SU-DHL-6 (cell line): ENCODE data around the gene KIF16B.

ENCODE experiments used
- H2AFZ ChIP-seq: fragments of 200-600 bp; sonication (generic); 2 replicates; pipeline ENCODE4 v1.6.1; 2014; ENCODE audit warnings: low read depth, mild to moderate bottlenecking, moderate library complexity, mixed read lengths, antibody characterized with exemption, low read length; ENCODE audit not compliant: severe bottlenecking
- H3F3A ChIP-seq: fragments of 200-600 bp; shearing (Covaris generic); 2 replicates; pipeline ENCODE4 v1.6.0; 2016; ENCODE audit warnings: antibody characterized with exemption, mild to moderate bottlenecking; ENCODE audit not compliant: insufficient read depth
- H3K27ac ChIP-seq: fragments of 200-600 bp; sonication (generic); 2 replicates; pipeline ENCODE4 v1.5.1; 2016; ENCODE audit warnings: low read depth, mild to moderate bottlenecking, low read length, moderate library complexity, mixed read lengths
- H3K27me3 ChIP-seq: fragments of 200-600 bp; sonication (generic), shearing (Covaris generic); 2 replicates; pipeline ENCODE4 v1.6.0; 2014; ENCODE audit warnings: mild to moderate bottlenecking, low read length
- H3K36me3 ChIP-seq: fragments of 200-600 bp; sonication (generic); 2 replicates; pipeline ENCODE4 v1.6.1; 2014; ENCODE audit warnings: mild to moderate bottlenecking, low read length, mixed read lengths
- H3K4me2 ChIP-seq: fragments of 300-600, 200-600 bp; shearing (Covaris generic), sonication (generic); 2 replicates; pipeline ENCODE4 v1.6.0; 2014; ENCODE audit warnings: low read length, low read depth, mild to moderate bottlenecking; ENCODE audit not compliant: poor library complexity, severe bottlenecking
- H3K4me3 ChIP-seq: fragments of 200-600 bp; sonication (generic); 2 replicates; pipeline ENCODE4 v1.5.1; 2014; ENCODE audit warnings: antibody characterized with exemption, low read length, mild to moderate bottlenecking, mixed read lengths; ENCODE audit not compliant: insufficient read depth, poor library complexity, severe bottlenecking
- H3K79me2 ChIP-seq: fragments of 200-600 bp; sonication (generic); 2 replicates; pipeline ENCODE4 v1.6.1; 2014; ENCODE audit warnings: mild to moderate bottlenecking, low read length, moderate library complexity; ENCODE audit not compliant: insufficient read depth
- H3K9ac ChIP-seq: fragments of 200-600 bp; sonication (generic); 2 replicates; pipeline ENCODE4 v1.7.0; 2014; ENCODE audit warnings: mild to moderate bottlenecking, low read length
- H3K9me2 ChIP-seq: fragments of 200-600 bp; sonication (generic); replicated peaks from 2 replicates; pipeline ENCODE4 v1.6.1; 2014; ENCODE audit warnings: low read length; ENCODE audit not compliant: insufficient read depth
- H3K9me3 ChIP-seq: fragments of 200-600 bp; sonication (generic); 2 replicates; pipeline ENCODE4 v1.6.1; 2014; ENCODE audit warnings: low read length, mixed read lengths; ENCODE audit not compliant: insufficient read depth
- H4K20me1 ChIP-seq: fragments of 200-600 bp; sonication (generic); 2 replicates; pipeline ENCODE4 v1.6.1; 2014; ENCODE audit warnings: low read depth, mild to moderate bottlenecking, antibody characterized with exemption, low read length, moderate library complexity, mixed read lengths
- CTCF ChIP-seq: fragments of 200-600 bp; sonication (generic); IDR thresholded peaks from one replicate; pipeline ENCODE4 v1.5.1; 2017; ENCODE audit warnings: antibody characterized with exemption, mild to moderate bottlenecking, low read length, moderate library complexity; ENCODE audit not compliant: insufficient read depth, poor library complexity, severe bottlenecking
- EZH2phosphoT487 ChIP-seq: fragments of 200-600 bp; sonication (generic), shearing (Covaris generic); conservative IDR thresholded peaks from 2 replicates; pipeline ENCODE4 v1.6.1; 2018; ENCODE audit warnings: mild to moderate bottlenecking, antibody characterized with exemption, low read length, moderate library complexity, mixed read lengths

The KIF16B gene

DNA sequence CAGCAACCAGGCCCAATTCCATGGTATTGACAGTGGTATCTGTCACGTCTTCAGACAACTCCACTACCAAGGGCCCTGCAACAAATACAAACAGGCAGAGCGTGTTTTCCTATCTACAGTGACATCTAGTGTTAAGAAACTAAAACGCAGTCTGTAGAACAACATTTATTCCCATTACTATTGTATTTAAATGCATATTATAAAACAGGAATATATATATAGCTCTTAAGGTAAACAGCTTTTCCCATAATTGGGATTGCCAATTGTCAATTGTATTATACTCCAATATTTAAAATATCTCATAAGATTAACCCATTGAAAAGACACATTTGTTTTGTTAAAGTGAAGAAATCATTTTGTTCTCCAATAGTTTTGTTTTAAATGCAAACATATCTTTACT lies 97.2 kb downstream of the KIF16B start:
- no peaks in the 10 kb centered on the region for H3K27me3 ChIP-seq
- H3K79me2 ChIP-seq, result no peaks in the 10 kb centered on the region
- no peaks in the 10 kb centered on the region for H3F3A ChIP-seq
- no peak overlapping the region for H3K9ac ChIP-seq
- peak; percentile 35 for TF ChIP-seq CTCF
- TF ChIP-seq EZH2phosphoT487, result no peak
- no peak overlapping the region for H3K4me3 ChIP-seq
- H2AFZ ChIP-seq, result no peak overlapping the region
- H3K9me2 ChIP-seq, result no peaks in the 10 kb centered on the region
- H3K36me3 ChIP-seq, result no peaks in the 10 kb centered on the region
- no peaks in the 10 kb centered on the region for H3K9me3 ChIP-seq
- H4K20me1 ChIP-seq, result no peaks in the 10 kb centered on the region
- H3K4me2 ChIP-seq, result no peak overlapping the region
- no peak overlapping the region for H3K27ac ChIP-seq

DNA sequence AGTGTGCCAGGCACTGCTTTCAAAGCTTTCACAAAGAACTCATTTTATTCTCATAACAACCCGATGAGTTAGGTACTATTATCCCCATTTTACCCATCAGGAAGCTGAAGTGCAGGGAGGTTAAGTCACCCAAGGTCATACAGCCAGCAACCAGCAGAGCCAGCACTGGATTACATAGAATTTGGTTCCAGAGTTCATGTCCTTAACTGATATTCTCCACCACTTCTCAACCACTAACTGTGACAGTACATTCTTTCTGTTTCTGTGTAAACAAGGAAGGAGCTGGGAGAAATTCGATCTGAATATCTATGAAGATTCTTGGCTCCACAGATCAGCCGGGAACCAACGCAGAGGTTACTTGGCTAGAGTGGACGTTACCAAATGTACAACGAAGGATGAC lies 98.0 kb downstream of the KIF16B start:
- Histone ChIP-seq H3K9ac (no peak overlapping the region), H3K27ac (no peak overlapping the region), H3F3A (no peaks in the 10 kb centered on the region)

DNA sequence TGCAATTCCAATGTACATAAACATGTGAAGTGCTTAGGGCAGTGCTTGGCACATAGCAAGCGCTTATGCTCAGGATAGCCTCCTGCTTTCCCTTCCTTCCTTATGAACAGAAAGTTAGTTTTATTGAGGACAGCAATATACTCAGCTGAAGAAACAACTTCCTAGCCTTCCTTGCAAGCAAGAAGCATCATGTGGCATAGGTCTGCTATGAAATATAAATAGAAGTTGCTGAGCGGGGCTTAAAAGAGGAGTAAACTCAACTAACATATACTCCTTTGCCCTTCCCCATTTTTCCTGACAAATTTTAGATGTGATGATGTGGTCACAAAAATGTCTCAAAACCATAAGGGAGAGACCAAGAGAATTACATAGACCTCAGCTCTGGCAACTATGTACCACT lies 98.9 kb downstream of the KIF16B start:
- H4K20me1 ChIP-seq, result no peaks in the 10 kb centered on the region
- TF ChIP-seq EZH2phosphoT487, result no peak
- no peaks in the 10 kb centered on the region for H3K27me3 ChIP-seq
- H3F3A ChIP-seq, result no peaks in the 10 kb centered on the region
- no peak overlapping the region for H3K4me3 ChIP-seq
- no peaks in the 10 kb centered on the region for H3K79me2 ChIP-seq
- H3K9ac ChIP-seq, result no peak overlapping the region
- no peaks in the 10 kb centered on the region for H3K9me3 ChIP-seq
- H2AFZ ChIP-seq, result no peak overlapping the region
- no peaks in the 10 kb centered on the region for H3K9me2 ChIP-seq
- H3K4me2 ChIP-seq, result no peak overlapping the region
- H3K36me3 ChIP-seq, result no peaks in the 10 kb centered on the region
- H3K27ac ChIP-seq, result no peak overlapping the region

More for the DNA sequence above, 98.0 kb downstream of the KIF16B start:
- Histone ChIP-seq H3K9me2 (no peaks in the 10 kb centered on the region), H3K27me3 (no peaks in the 10 kb centered on the region), H3K4me3 (no peak overlapping the region), H4K20me1 (no peaks in the 10 kb centered on the region), H3K9me3 (no peaks in the 10 kb centered on the region), H3K79me2 (no peaks in the 10 kb centered on the region), H2AFZ (no peak overlapping the region), H3K4me2 (no peak overlapping the region), H3K36me3 (no peaks in the 10 kb centered on the region)
- no peak for TF ChIP-seq CTCF
- TF ChIP-seq EZH2phosphoT487, result no peak

- Histone ChIP-seq H3K79me2 (no peaks in the 10 kb centered on the region), H3K9me3 (no peaks in the 10 kb centered on the region), H3F3A (no peaks in the 10 kb centered on the region), H3K36me3 (peaks cover 2% of the 10 kb centered on the region), H2AFZ (no peak overlapping the region), H3K27ac (no peak overlapping the region), H3K9me2 (no peaks in the 10 kb centered on the region), H4K20me1 (no peaks in the 10 kb centered on the region), H3K4me2 (no peak overlapping the region), H3K9ac (no peak overlapping the region), H3K4me3 (no peak overlapping the region), H3K27me3 (no peaks in the 10 kb centered on the region)
- TF ChIP-seq CTCF (no peak), EZH2phosphoT487 (no peak)
Measured at GRCh38 chr20:16472045-16472872, 101.0 kb downstream of the KIF16B start.
